RWPE2 (cell line): ENCODE results near the gene NRSN2.
"Not testable (repeated sequence)": the region's sequence is repeated elsewhere in the genome, so short reads cannot be mapped to it uniquely, and the experiment has no call there.

ENCODE experiments used
- ATAC-seq: fragments of 200-7000 bp; cut with Tn5 transposase; 3 replicates; pipeline ENCODE4 v1.9.1; 2021; ENCODE audit warnings: low read depth
- DNase-seq: peaks from one replicate; pipeline ENCODE4 v3.0.0-alpha.2; 2020; ENCODE audit warnings: low spot score
- H3K27ac ChIP-seq: fragments of 450-650 bp; 2 replicates; pipeline ENCODE4 v1.5.1; 2017; ENCODE audit warnings: mild to moderate bottlenecking; ENCODE audit not compliant: poor library complexity, severe bottlenecking
- H3K27me3 ChIP-seq: fragments of 250-450 bp; sonication (Bioruptor Pico); 2 replicates; pipeline ENCODE4 v1.5.1; 2021; ENCODE audit warnings: mild to moderate bottlenecking, moderate library complexity; ENCODE audit not compliant: insufficient read depth, poor library complexity, severe bottlenecking
- H3K36me3 ChIP-seq: fragments of 250-450 bp; sonication (Bioruptor Pico); 2 replicates; pipeline ENCODE4 v1.5.1; 2020; ENCODE audit warnings: low read depth, mild to moderate bottlenecking, moderate library complexity
- H3K4me1 ChIP-seq: fragments of 250-450 bp; sonication (Bioruptor Pico); 2 replicates; pipeline ENCODE4 v1.5.1; 2021; ENCODE audit warnings: mild to moderate bottlenecking, moderate library complexity; ENCODE audit not compliant: insufficient read depth, poor library complexity, severe bottlenecking
- H3K4me3 ChIP-seq: fragments of 250-450 bp; sonication (Bioruptor Pico); 2 replicates; pipeline ENCODE4 v1.5.1; 2021; ENCODE audit warnings: mild to moderate bottlenecking, moderate library complexity; ENCODE audit not compliant: severe bottlenecking
- H3K9me3 ChIP-seq: fragments of 250-450 bp; sonication (Bioruptor Pico); 2 replicates; pipeline ENCODE4 v1.5.1; 2021; ENCODE audit warnings: mild to moderate bottlenecking, moderate library complexity; ENCODE audit not compliant: severe bottlenecking
- CTCF ChIP-seq: fragments of 450-650 bp; IDR thresholded peaks from one replicate; pipeline ENCODE4 v1.5.1; 2017; ENCODE audit warnings: mild to moderate bottlenecking, moderate library complexity; ENCODE audit not compliant: poor library complexity, severe bottlenecking

Gene NRSN2

GRCh38 chr20:389220-389619 is 42.3 kb downstream of the NRSN2 start:
- peak overlapping the region; percentile 2 for H3K27ac ChIP-seq
- H3K4me1 ChIP-seq = peaks cover 5% of the 10 kb centered on the region
- no peak overlapping the region for H3K4me3 ChIP-seq
- DNase-seq = no peak
- peaks cover 100% of the 10 kb centered on the region for H3K36me3 ChIP-seq
- H3K27me3 ChIP-seq = no peaks in the 10 kb centered on the region
- no peaks in the 10 kb centered on the region for H3K9me3 ChIP-seq
- ATAC-seq = no peak
- no peak for TF ChIP-seq CTCF

GRCh38 chr20:391041-391711 is 44.3 kb downstream of the NRSN2 start:
- no peaks in the 10 kb centered on the region for H3K4me1 ChIP-seq
- no peak overlapping the region for H3K27ac ChIP-seq
- no peaks in the 10 kb centered on the region for H3K27me3 ChIP-seq
- peaks cover 100% of the 10 kb centered on the region for H3K36me3 ChIP-seq
- DNase-seq = no peak
- no peak overlapping the region for H3K4me3 ChIP-seq
- no peaks in the 10 kb centered on the region for H3K9me3 ChIP-seq
- ATAC-seq = peak; percentile 22
- TF ChIP-seq CTCF = no peak

- H3K36me3 ChIP-seq = peaks cover 99% of the 10 kb centered on the region
- not testable (repeated sequence) for ATAC-seq, H3K27ac ChIP-seq, H3K4me1 ChIP-seq, H3K9me3 ChIP-seq, H3K27me3 ChIP-seq, H3K4me3 ChIP-seq, DNase-seq
These were observed 46.4 kb downstream of the NRSN2 start for GRCh38 chr20:393296-393695.

- ATAC-seq = no peak
- H3K4me3 ChIP-seq = no peak overlapping the region
- H3K27ac ChIP-seq = peak overlapping the region; percentile 20
- H3K36me3 ChIP-seq = peaks cover 73% of the 10 kb centered on the region
- peaks cover 12% of the 10 kb centered on the region for H3K4me1 ChIP-seq
- no peaks in the 10 kb centered on the region for H3K27me3 ChIP-seq
- DNase-seq = no peak
- no peaks in the 10 kb centered on the region for H3K9me3 ChIP-seq
- no peak for TF ChIP-seq CTCF
These were observed 49.3 kb downstream of the NRSN2 start for GRCh38 chr20:396252-396618.

GRCh38 chr20:396619-397431 is 49.9 kb downstream of the NRSN2 start:
- H3K27ac ChIP-seq = peak overlapping the region; percentile 20
- no peak overlapping the region for H3K4me3 ChIP-seq
- peaks cover 68% of the 10 kb centered on the region for H3K36me3 ChIP-seq
- TF ChIP-seq CTCF = no peak
- H3K9me3 ChIP-seq = no peaks in the 10 kb centered on the region
- ATAC-seq = peak; percentile 7; the same call in 1 of the 3 replicates
- H3K27me3 ChIP-seq = no peaks in the 10 kb centered on the region
- H3K4me1 ChIP-seq = peaks cover 17% of the 10 kb centered on the region
- no peak for DNase-seq
